Measurements from ENCODE around the gene NIPBL. TPM values are rescaled to one million over a fixed set of nuclear protein-coding genes. Genes with fewer than 3 reads are reported as not detected.

NIPBL gene
- polyA plus RNA-seq, 4 donors = 10.8 to 37.5 (median 14.6) TPM

- H3K4me1 ChIP-seq (ENCODE audit: control insufficient read depth in 3 of 3, insufficient read depth in 2 of 3, low read depth in 1 of 3, low read length in 2 of 3) = no peaks in the 10 kb centered on the region
- no peak overlapping the region for H3K4me3 ChIP-seq (ENCODE audit: low read depth in 1 of 3, low read length in 3 of 3)
- DNase-seq = no peak
- 92 to 95% (median 92%) methylated on average over 2 of the region's 2 CpGs for WGBS, 3 donors
- H3K27ac ChIP-seq (ENCODE audit: low read depth in 1 of 3, low read length in 2 of 3) = no peak overlapping the region
- H3K36me3 ChIP-seq (ENCODE audit: control insufficient read depth in 3 of 3, insufficient read depth in 2 of 3, low read depth in 1 of 3, low read length in 3 of 3) = peaks cover 8 to 28% (median 13%) of the 10 kb centered on the region in 3 donors
- H3K27me3 ChIP-seq (ENCODE audit: control insufficient read depth in 3 of 3, insufficient read depth in 3 of 3, low read length in 3 of 3) = no peaks in the 10 kb centered on the region
- FAIRE-seq = no peak
- no peaks in the 10 kb centered on the region for H3K9me3 ChIP-seq (ENCODE audit: control insufficient read depth in 2 of 2, insufficient read depth in 1 of 2, low read depth in 1 of 2, low read length in 1 of 2)
Observed at GRCh38 chr5:37045703-37046102, 169.1 kb downstream of the NIPBL start.

DNA sequence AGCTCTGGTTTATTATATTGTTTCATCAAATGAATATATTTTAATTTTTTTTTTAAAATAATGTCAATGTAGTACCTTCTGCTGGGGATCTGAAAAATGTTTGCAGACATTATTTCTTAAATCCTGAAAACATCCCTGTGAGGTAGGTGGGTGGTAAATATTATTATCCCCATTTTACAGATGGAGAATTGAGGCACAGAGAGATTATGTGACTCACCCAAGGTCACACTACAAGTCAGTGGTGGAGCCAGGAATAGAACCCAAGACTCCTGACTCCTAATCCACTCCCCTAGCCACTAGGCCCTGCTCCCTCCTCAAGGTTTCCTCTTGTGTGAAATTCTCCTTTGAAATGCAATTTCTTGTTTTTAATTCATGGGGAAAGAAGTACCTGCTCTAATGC is 171.4 kb downstream of the NIPBL start:
- no peak for FAIRE-seq
- no peak for DNase-seq
- H3K9me3 ChIP-seq (ENCODE audit: control insufficient read depth in 2 of 2, insufficient read depth in 1 of 2, low read depth in 1 of 2, low read length in 1 of 2) = no peaks in the 10 kb centered on the region
- no peak overlapping the region for H3K4me3 ChIP-seq (ENCODE audit: low read depth in 1 of 3, low read length in 3 of 3)
- H3K36me3 ChIP-seq (ENCODE audit: control insufficient read depth in 3 of 3, insufficient read depth in 2 of 3, low read depth in 1 of 3, low read length in 3 of 3) = peaks cover 8 to 21% (median 10%) of the 10 kb centered on the region in 3 donors
- no peaks in the 10 kb centered on the region for H3K4me1 ChIP-seq (ENCODE audit: control insufficient read depth in 3 of 3, insufficient read depth in 2 of 3, low read depth in 1 of 3, low read length in 2 of 3)
- no peaks in the 10 kb centered on the region for H3K27me3 ChIP-seq (ENCODE audit: control insufficient read depth in 3 of 3, insufficient read depth in 3 of 3, low read length in 3 of 3)
- no peak overlapping the region for H3K27ac ChIP-seq (ENCODE audit: low read depth in 1 of 3, low read length in 2 of 3)

DNA sequence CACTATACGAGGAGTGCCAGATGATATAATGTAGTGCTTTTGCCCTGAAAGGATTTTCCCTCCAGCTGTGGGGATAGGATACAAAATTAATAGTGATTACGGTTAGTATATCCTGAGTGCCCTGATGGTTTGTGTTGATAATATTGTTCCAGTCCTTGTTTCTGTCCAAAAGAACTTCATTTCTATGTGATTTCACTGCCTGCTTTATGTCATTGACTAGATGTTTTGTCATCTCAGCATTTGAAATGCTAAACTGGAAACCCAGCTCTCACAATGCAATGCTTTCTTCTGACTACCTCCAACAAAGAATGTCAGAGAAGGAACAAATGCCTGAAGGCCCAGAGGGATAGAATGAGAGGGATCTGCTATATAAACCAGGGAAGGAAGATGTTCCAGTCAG is 177.8 kb downstream of the NIPBL start:
- no peak for DNase-seq
- 83 to 90% (median 87%) methylated on average over 2 of the region's 2 CpGs for WGBS, 3 donors
- H3K27me3 ChIP-seq (ENCODE audit: control insufficient read depth in 3 of 3, insufficient read depth in 3 of 3, low read length in 3 of 3) = no peaks in the 10 kb centered on the region
- peaks cover 7 to 23% (median 8%) of the 10 kb centered on the region in 3 donors for H3K36me3 ChIP-seq (ENCODE audit: control insufficient read depth in 3 of 3, insufficient read depth in 2 of 3, low read depth in 1 of 3, low read length in 3 of 3)
- H3K9me3 ChIP-seq (ENCODE audit: control insufficient read depth in 2 of 2, insufficient read depth in 1 of 2, low read depth in 1 of 2, low read length in 1 of 2) = no peaks in the 10 kb centered on the region
- H3K4me1 ChIP-seq (ENCODE audit: control insufficient read depth in 3 of 3, insufficient read depth in 2 of 3, low read depth in 1 of 3, low read length in 2 of 3) = no peaks in the 10 kb centered on the region
- H3K4me3 ChIP-seq (ENCODE audit: low read depth in 1 of 3, low read length in 3 of 3) = no peak overlapping the region
- no peak for FAIRE-seq
- H3K27ac ChIP-seq (ENCODE audit: low read depth in 1 of 3, low read length in 2 of 3) = no peak overlapping the region

DNA sequence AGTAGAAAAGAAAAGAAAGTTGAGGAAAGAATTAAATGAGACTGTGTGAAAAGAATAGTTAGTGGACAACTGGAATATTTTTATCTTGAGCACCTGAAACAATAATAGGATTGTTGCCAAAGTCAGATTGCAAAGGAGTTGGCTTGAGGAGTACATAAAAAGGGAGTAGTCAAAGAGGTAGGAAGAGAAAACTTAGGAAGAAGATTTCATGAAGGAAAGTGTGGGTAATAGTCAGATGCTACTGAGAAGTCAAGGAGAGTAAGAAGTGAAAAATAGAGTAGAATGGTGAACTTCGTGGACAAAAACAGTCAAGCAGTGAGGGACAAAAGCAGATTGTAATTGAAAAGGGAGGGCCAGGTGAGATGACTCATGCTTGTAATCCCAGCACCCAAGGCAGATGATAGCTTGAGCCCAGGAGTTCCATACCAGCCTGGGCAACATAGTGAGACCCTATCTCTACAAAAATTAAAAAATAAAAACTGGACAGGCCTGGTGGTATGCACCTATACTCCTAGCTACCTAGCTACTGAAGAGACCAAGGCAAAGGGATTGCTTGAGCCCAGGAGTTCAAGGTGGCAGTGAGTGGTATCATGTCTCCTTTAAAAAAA is 178.9 kb downstream of the NIPBL start:
- 85 to 94% (median 90%) methylated on average over 1 of the region's 1 CpG for WGBS, 3 donors

DNA sequence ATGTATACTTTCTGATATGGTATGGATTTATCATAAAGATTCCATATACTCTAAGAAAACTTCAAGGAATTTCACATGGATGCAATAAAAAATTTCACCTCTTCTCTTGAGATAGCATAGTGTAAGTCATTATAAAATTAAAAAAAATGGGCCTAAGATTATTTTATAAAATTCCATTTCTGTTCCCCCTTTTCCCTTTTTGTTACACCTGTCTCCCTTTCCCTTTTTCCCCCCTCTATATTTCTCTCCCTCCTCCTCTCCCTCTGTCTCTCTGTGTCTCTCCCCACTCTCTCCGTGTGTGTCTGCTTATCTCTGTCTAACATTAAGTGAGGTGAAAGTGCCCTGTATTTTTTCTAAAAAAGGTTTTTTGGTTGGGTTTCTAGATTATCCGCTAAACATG is 180.2 kb downstream of the NIPBL start:
- DNase-seq = no peak
- no peak for FAIRE-seq
- Histone ChIP-seq H3K27ac (ENCODE audit: low read depth in 1 of 3, low read length in 2 of 3) (no peak overlapping the region), H3K4me3 (ENCODE audit: low read depth in 1 of 3, low read length in 3 of 3) (no peak overlapping the region), H3K36me3 (ENCODE audit: control insufficient read depth in 3 of 3, insufficient read depth in 2 of 3, low read depth in 1 of 3, low read length in 3 of 3) (peaks cover 14 to 20% (median 15%) of the 10 kb centered on the region in 3 donors), H3K27me3 (ENCODE audit: control insufficient read depth in 3 of 3, insufficient read depth in 3 of 3, low read length in 3 of 3) (no peaks in the 10 kb centered on the region), H3K9me3 (ENCODE audit: control insufficient read depth in 2 of 2, insufficient read depth in 1 of 2, low read depth in 1 of 2, low read length in 1 of 2) (no peaks in the 10 kb centered on the region), H3K4me1 (ENCODE audit: control insufficient read depth in 3 of 3, insufficient read depth in 2 of 3, low read depth in 1 of 3, low read length in 2 of 3) (no peaks in the 10 kb centered on the region)
- WGBS, 3 donors = 75 to 89% (median 87%) methylated on average over 2 of the region's 2 CpGs

More for the DNA sequence above, 178.9 kb downstream of the NIPBL start:
- H3K27ac ChIP-seq (ENCODE audit: low read depth in 1 of 3, low read length in 2 of 3) = no peak overlapping the region
- H3K36me3 ChIP-seq (ENCODE audit: control insufficient read depth in 3 of 3, insufficient read depth in 2 of 3, low read depth in 1 of 3, low read length in 3 of 3) = peaks cover 11 to 19% (median 14%) of the 10 kb centered on the region in 3 donors
- H3K9me3 ChIP-seq (ENCODE audit: control insufficient read depth in 2 of 2, insufficient read depth in 1 of 2, low read depth in 1 of 2, low read length in 1 of 2) = no peaks in the 10 kb centered on the region
- no peaks in the 10 kb centered on the region for H3K27me3 ChIP-seq (ENCODE audit: control insufficient read depth in 3 of 3, insufficient read depth in 3 of 3, low read length in 3 of 3)
- FAIRE-seq (no peak), DNase-seq (no peak)
- H3K4me1 ChIP-seq (ENCODE audit: control insufficient read depth in 3 of 3, insufficient read depth in 2 of 3, low read depth in 1 of 3, low read length in 2 of 3) = no peaks in the 10 kb centered on the region
- H3K4me3 ChIP-seq (ENCODE audit: low read depth in 1 of 3, low read length in 3 of 3) = no peak overlapping the region

- peaks cover 20 to 34% (median 21%) of the 10 kb centered on the region in 3 donors for H3K36me3 ChIP-seq (ENCODE audit: control insufficient read depth in 3 of 3, insufficient read depth in 2 of 3, low read depth in 1 of 3, low read length in 3 of 3)
- no peaks in the 10 kb centered on the region for H3K27me3 ChIP-seq (ENCODE audit: control insufficient read depth in 3 of 3, insufficient read depth in 3 of 3, low read length in 3 of 3)
- no peak overlapping the region for H3K4me3 ChIP-seq (ENCODE audit: low read depth in 1 of 3, low read length in 3 of 3)
- H3K4me1 ChIP-seq (ENCODE audit: control insufficient read depth in 3 of 3, insufficient read depth in 2 of 3, low read depth in 1 of 3, low read length in 2 of 3) = no peaks in the 10 kb centered on the region
- H3K9me3 ChIP-seq (ENCODE audit: control insufficient read depth in 2 of 2, insufficient read depth in 1 of 2, low read depth in 1 of 2, low read length in 1 of 2) = no peaks in the 10 kb centered on the region
- H3K27ac ChIP-seq (ENCODE audit: low read depth in 1 of 3, low read length in 2 of 3) = no peak overlapping the region
- DNase-seq = no peak
- no peak for FAIRE-seq
- 100% methylated on average over 1 of the region's 1 CpG for WGBS, 3 donors
Observed at GRCh38 chr5:37060030-37060429, 183.5 kb downstream of the NIPBL start.

GRCh38 chr5:37063739-37064138 is 187.2 kb downstream of the NIPBL start:
- Histone ChIP-seq H3K36me3 (ENCODE audit: control insufficient read depth in 3 of 3, insufficient read depth in 2 of 3, low read depth in 1 of 3, low read length in 3 of 3) (peaks cover 16 to 28% (median 17%) of the 10 kb centered on the region in 3 donors), H3K27ac (ENCODE audit: low read depth in 1 of 3, low read length in 2 of 3) (no peak overlapping the region), H3K4me1 (ENCODE audit: control insufficient read depth in 3 of 3, insufficient read depth in 2 of 3, low read depth in 1 of 3, low read length in 2 of 3) (no peaks in the 10 kb centered on the region), H3K27me3 (ENCODE audit: control insufficient read depth in 3 of 3, insufficient read depth in 3 of 3, low read length in 3 of 3) (no peaks in the 10 kb centered on the region), H3K9me3 (ENCODE audit: control insufficient read depth in 2 of 2, insufficient read depth in 1 of 2, low read depth in 1 of 2, low read length in 1 of 2) (no peaks in the 10 kb centered on the region), H3K4me3 (ENCODE audit: low read depth in 1 of 3, low read length in 3 of 3) (no peak overlapping the region)
- 95 to 98% (median 98%) methylated on average over 7 of the region's 7 CpGs for WGBS, 3 donors
- DNase-seq (no peak), FAIRE-seq (no peak)

DNA sequence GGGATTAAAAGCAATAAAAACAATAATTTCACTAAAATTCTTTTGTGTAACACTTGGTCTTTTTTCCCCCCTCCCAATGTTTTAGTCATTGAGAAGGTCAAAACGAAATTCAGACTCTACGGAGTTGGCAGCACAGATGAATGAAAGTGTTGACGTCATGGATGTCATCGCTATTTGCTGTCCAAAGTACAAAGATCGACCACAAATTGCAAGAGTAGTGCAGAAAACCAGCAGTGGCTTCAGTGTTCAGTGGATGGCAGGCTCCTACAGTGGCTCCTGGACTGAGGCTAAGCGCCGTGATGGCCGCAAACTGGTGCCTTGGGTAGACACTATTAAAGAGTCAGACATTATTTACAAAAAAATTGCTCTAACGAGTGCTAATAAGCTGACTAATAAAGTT is 187.9 kb downstream of the NIPBL start:
- Histone ChIP-seq H3K4me3 (ENCODE audit: low read depth in 1 of 3, low read length in 3 of 3) (no peak overlapping the region), H3K4me1 (ENCODE audit: control insufficient read depth in 3 of 3, insufficient read depth in 2 of 3, low read depth in 1 of 3, low read length in 2 of 3) (no peaks in the 10 kb centered on the region), H3K27ac (ENCODE audit: low read depth in 1 of 3, low read length in 2 of 3) (no peak overlapping the region), H3K27me3 (ENCODE audit: control insufficient read depth in 3 of 3, insufficient read depth in 3 of 3, low read length in 3 of 3) (no peaks in the 10 kb centered on the region), H3K36me3 (ENCODE audit: control insufficient read depth in 3 of 3, insufficient read depth in 2 of 3, low read depth in 1 of 3, low read length in 3 of 3) (peaks cover 16 to 24% (median 17%) of the 10 kb centered on the region in 3 donors), H3K9me3 (ENCODE audit: control insufficient read depth in 2 of 2, insufficient read depth in 1 of 2, low read depth in 1 of 2, low read length in 1 of 2) (no peaks in the 10 kb centered on the region)
- 67 to 80% (median 69%) methylated on average over 9 of the region's 9 CpGs for WGBS, 3 donors
- peak; percentile 30 to 35 for DNase-seq
- FAIRE-seq = no peak

GRCh38 chr5:37071487-37071886 is 194.9 kb downstream of the NIPBL start:
- H3K4me1 ChIP-seq (ENCODE audit: control insufficient read depth in 3 of 3, insufficient read depth in 2 of 3, low read depth in 1 of 3, low read length in 2 of 3) = no peaks in the 10 kb centered on the region
- WGBS, 3 donors = 80 to 94% (median 88%) methylated on average over 1 of the region's 1 CpG
- H3K36me3 ChIP-seq (ENCODE audit: control insufficient read depth in 3 of 3, insufficient read depth in 2 of 3, low read depth in 1 of 3, low read length in 3 of 3) = no peaks in the 10 kb centered on the region
- H3K9me3 ChIP-seq (ENCODE audit: control insufficient read depth in 2 of 2, insufficient read depth in 1 of 2, low read depth in 1 of 2, low read length in 1 of 2) = no peaks in the 10 kb centered on the region
- FAIRE-seq (no peak), DNase-seq (no peak)
- H3K27me3 ChIP-seq (ENCODE audit: control insufficient read depth in 3 of 3, insufficient read depth in 3 of 3, low read length in 3 of 3) = no peaks in the 10 kb centered on the region
- no peak overlapping the region for H3K27ac ChIP-seq (ENCODE audit: low read depth in 1 of 3, low read length in 2 of 3)
- no peak overlapping the region for H3K4me3 ChIP-seq (ENCODE audit: low read depth in 1 of 3, low read length in 3 of 3)
